ENCODE results near the gene CELF4.
A peak's percentile ranks its signal among the peaks of the same experiment; 100 is the strongest.

The CELF4 gene

GRCh38 chr18:37420315-37420880, 145.2 kb downstream of the CELF4 start:
- Histone ChIP-seq H3K79me2 (ENCODE audit: control insufficient read depth, insufficient read depth, low read length) (no peaks in the 10 kb centered on the region), H2BK5ac (ENCODE audit: low read length) (no peak overlapping the region), H2BK120ac (ENCODE audit: low read depth, low read length) (no peak overlapping the region), H3K79me1 (ENCODE audit: low read length) (no peaks in the 10 kb centered on the region), H3K18ac (ENCODE audit: low read length) (no peak overlapping the region), H2AK5ac (ENCODE audit: low read length) (no peak overlapping the region), H3K4me3 (ENCODE audit: low read length) (no peak overlapping the region), H3K27ac (ENCODE audit: low read depth, low read length) (no peak overlapping the region), H3K27me3 (ENCODE audit: insufficient read depth, low read length, poor library complexity) (no peaks in the 10 kb centered on the region), H4K5ac (ENCODE audit: low read length) (no peak overlapping the region), H3K36me3 (ENCODE audit: control insufficient read depth, insufficient read depth, low read length) (no peaks in the 10 kb centered on the region), H4K8ac (ENCODE audit: low read depth, low read length) (no peak overlapping the region), H2BK15ac (replicated peaks; ENCODE audit: low read depth) (no peak overlapping the region), H3K56ac (ENCODE audit: low read length) (no peak overlapping the region), H3K4me1 (ENCODE audit: control insufficient read depth, low read depth, low read length) (peaks cover 2% of the 10 kb centered on the region), H3K4me2 (ENCODE audit: low read length) (no peak overlapping the region), H3K9ac (ENCODE audit: low read length) (no peak overlapping the region), H3K4ac (ENCODE audit: low read depth, low read length) (no peak overlapping the region), H3K23ac (ENCODE audit: low read length) (no peak overlapping the region)
- peak; percentile 48 for DNase-seq
- no CpG with 5 or more reads among the region's 7 CpGs for WGBS (ENCODE audit: extremely low coverage, insufficient coverage, low lambda C conversion rate)

- Histone ChIP-seq H2BK15ac (replicated peaks; ENCODE audit: low read depth) (no peak overlapping the region), H3K4me2 (ENCODE audit: low read length) (no peak overlapping the region), H3K27ac (ENCODE audit: low read depth, low read length) (no peak overlapping the region), H3K27me3 (ENCODE audit: insufficient read depth, low read length, poor library complexity) (no peaks in the 10 kb centered on the region), H2BK120ac (ENCODE audit: low read depth, low read length) (no peak overlapping the region), H2AK5ac (ENCODE audit: low read length) (no peak overlapping the region), H3K4ac (ENCODE audit: low read depth, low read length) (no peak overlapping the region), H3K4me3 (ENCODE audit: low read length) (no peak overlapping the region), H4K5ac (ENCODE audit: low read length) (no peak overlapping the region), H4K8ac (ENCODE audit: low read depth, low read length) (no peak overlapping the region), H3K4me1 (ENCODE audit: control insufficient read depth, low read depth, low read length) (peaks cover 2% of the 10 kb centered on the region), H3K56ac (ENCODE audit: low read length) (no peak overlapping the region), H2BK5ac (ENCODE audit: low read length) (no peak overlapping the region), H3K79me1 (ENCODE audit: low read length) (no peaks in the 10 kb centered on the region), H3K9ac (ENCODE audit: low read length) (no peak overlapping the region), H3K18ac (ENCODE audit: low read length) (no peak overlapping the region), H3K36me3 (ENCODE audit: control insufficient read depth, insufficient read depth, low read length) (no peaks in the 10 kb centered on the region), H3K23ac (ENCODE audit: low read length) (no peak overlapping the region), H3K79me2 (ENCODE audit: control insufficient read depth, insufficient read depth, low read length) (no peaks in the 10 kb centered on the region)
- DNase-seq: no peak
- no CpG with 5 or more reads among the region's 7 CpGs for WGBS (ENCODE audit: extremely low coverage, insufficient coverage, low lambda C conversion rate)
Observed at GRCh38 chr18:37419866-37420265, 145.7 kb downstream of the CELF4 start.

- Histone ChIP-seq H4K8ac (ENCODE audit: low read depth, low read length) (no peak overlapping the region), H3K79me2 (ENCODE audit: control insufficient read depth, insufficient read depth, low read length) (no peaks in the 10 kb centered on the region), H3K79me1 (ENCODE audit: low read length) (no peaks in the 10 kb centered on the region), H3K56ac (ENCODE audit: low read length) (no peak overlapping the region), H3K4me1 (ENCODE audit: control insufficient read depth, low read depth, low read length) (peaks cover 2% of the 10 kb centered on the region), H3K27me3 (ENCODE audit: insufficient read depth, low read length, poor library complexity) (no peaks in the 10 kb centered on the region), H3K18ac (ENCODE audit: low read length) (no peak overlapping the region), H2BK15ac (replicated peaks; ENCODE audit: low read depth) (no peak overlapping the region), H2BK120ac (ENCODE audit: low read depth, low read length) (no peak overlapping the region), H4K5ac (ENCODE audit: low read length) (no peak overlapping the region), H3K9ac (ENCODE audit: low read length) (no peak overlapping the region), H3K27ac (ENCODE audit: low read depth, low read length) (no peak overlapping the region), H3K4ac (ENCODE audit: low read depth, low read length) (no peak overlapping the region), H2BK5ac (ENCODE audit: low read length) (no peak overlapping the region), H2AK5ac (ENCODE audit: low read length) (no peak overlapping the region), H3K23ac (ENCODE audit: low read length) (no peak overlapping the region), H3K36me3 (ENCODE audit: control insufficient read depth, insufficient read depth, low read length) (no peaks in the 10 kb centered on the region), H3K4me3 (ENCODE audit: low read length) (no peak overlapping the region), H3K4me2 (ENCODE audit: low read length) (no peak overlapping the region)
- peak; percentile 52 for DNase-seq
- no CpG with 5 or more reads among the region's 7 CpGs for WGBS (ENCODE audit: extremely low coverage, insufficient coverage, low lambda C conversion rate)
Observed at GRCh38 chr18:37419315-37419714, 146.3 kb downstream of the CELF4 start.

GRCh38 chr18:37414816-37415215, 150.8 kb downstream of the CELF4 start:
- no peaks in the 10 kb centered on the region for H3K4me1 ChIP-seq (ENCODE audit: control insufficient read depth, low read depth, low read length)

GRCh38 chr18:37412829-37413228, 152.8 kb downstream of the CELF4 start:
- H3K27ac ChIP-seq (ENCODE audit: low read depth, low read length): no peak overlapping the region
- H3K18ac ChIP-seq (ENCODE audit: low read length): no peak overlapping the region
- H2BK5ac ChIP-seq (ENCODE audit: low read length): no peak overlapping the region
- H3K4me3 ChIP-seq (ENCODE audit: low read length): no peak overlapping the region
- WGBS (ENCODE audit: extremely low coverage, insufficient coverage, low lambda C conversion rate): no CpG with 5 or more reads among the region's 8 CpGs
- H3K79me1 ChIP-seq (ENCODE audit: low read length): no peaks in the 10 kb centered on the region
- DNase-seq: no peak
- H2BK15ac ChIP-seq (replicated peaks; ENCODE audit: low read depth): no peak overlapping the region
- H3K36me3 ChIP-seq (ENCODE audit: control insufficient read depth, insufficient read depth, low read length): no peaks in the 10 kb centered on the region
- H4K8ac ChIP-seq (ENCODE audit: low read depth, low read length): no peak overlapping the region
- H3K56ac ChIP-seq (ENCODE audit: low read length): no peak overlapping the region
- H3K4me1 ChIP-seq (ENCODE audit: control insufficient read depth, low read depth, low read length): no peaks in the 10 kb centered on the region
- H3K4ac ChIP-seq (ENCODE audit: low read depth, low read length): no peak overlapping the region
- H4K5ac ChIP-seq (ENCODE audit: low read length): no peak overlapping the region
- H3K9ac ChIP-seq (ENCODE audit: low read length): no peak overlapping the region
- H2BK120ac ChIP-seq (ENCODE audit: low read depth, low read length): no peak overlapping the region
- H3K4me2 ChIP-seq (ENCODE audit: low read length): no peak overlapping the region
- no peaks in the 10 kb centered on the region for H3K79me2 ChIP-seq (ENCODE audit: control insufficient read depth, insufficient read depth, low read length)
- H3K27me3 ChIP-seq (ENCODE audit: insufficient read depth, low read length, poor library complexity): no peaks in the 10 kb centered on the region
- H3K23ac ChIP-seq (ENCODE audit: low read length): no peak overlapping the region
- no peak overlapping the region for H2AK5ac ChIP-seq (ENCODE audit: low read length)

More at GRCh38 chr18:37414816-37415215, 150.8 kb downstream of the CELF4 start:
- no peak overlapping the region for H4K8ac ChIP-seq (ENCODE audit: low read depth, low read length)
- H3K18ac ChIP-seq (ENCODE audit: low read length): no peak overlapping the region
- H2BK5ac ChIP-seq (ENCODE audit: low read length): no peak overlapping the region
- no peak overlapping the region for H3K4me2 ChIP-seq (ENCODE audit: low read length)
- no peak overlapping the region for H3K4me3 ChIP-seq (ENCODE audit: low read length)
- H2BK120ac ChIP-seq (ENCODE audit: low read depth, low read length): no peak overlapping the region
- H3K27ac ChIP-seq (ENCODE audit: low read depth, low read length): no peak overlapping the region
- H4K5ac ChIP-seq (ENCODE audit: low read length): no peak overlapping the region
- no peak overlapping the region for H2BK15ac ChIP-seq (replicated peaks; ENCODE audit: low read depth)
- H3K4ac ChIP-seq (ENCODE audit: low read depth, low read length): no peak overlapping the region
- no peak overlapping the region for H3K56ac ChIP-seq (ENCODE audit: low read length)
- no peak for DNase-seq
- H3K9ac ChIP-seq (ENCODE audit: low read length): no peak overlapping the region
- no peak overlapping the region for H2AK5ac ChIP-seq (ENCODE audit: low read length)
- no CpG with 5 or more reads among the region's 1 CpG for WGBS (ENCODE audit: extremely low coverage, insufficient coverage, low lambda C conversion rate)
- H3K27me3 ChIP-seq (ENCODE audit: insufficient read depth, low read length, poor library complexity): no peaks in the 10 kb centered on the region
- no peak overlapping the region for H3K23ac ChIP-seq (ENCODE audit: low read length)
- H3K79me1 ChIP-seq (ENCODE audit: low read length): no peaks in the 10 kb centered on the region
- H3K36me3 ChIP-seq (ENCODE audit: control insufficient read depth, insufficient read depth, low read length): no peaks in the 10 kb centered on the region
- H3K79me2 ChIP-seq (ENCODE audit: control insufficient read depth, insufficient read depth, low read length): no peaks in the 10 kb centered on the region

GRCh38 chr18:37412333-37412732, 153.3 kb downstream of the CELF4 start:
- Histone ChIP-seq H3K9ac (ENCODE audit: low read length) (no peak overlapping the region), H3K4me2 (ENCODE audit: low read length) (no peak overlapping the region), H4K8ac (ENCODE audit: low read depth, low read length) (no peak overlapping the region), H3K56ac (ENCODE audit: low read length) (no peak overlapping the region), H3K18ac (ENCODE audit: low read length) (no peak overlapping the region), H2AK5ac (ENCODE audit: low read length) (no peak overlapping the region), H3K79me2 (ENCODE audit: control insufficient read depth, insufficient read depth, low read length) (no peaks in the 10 kb centered on the region), H2BK15ac (replicated peaks; ENCODE audit: low read depth) (no peak overlapping the region), H3K4me3 (ENCODE audit: low read length) (no peak overlapping the region), H3K4ac (ENCODE audit: low read depth, low read length) (no peak overlapping the region), H2BK5ac (ENCODE audit: low read length) (no peak overlapping the region), H3K79me1 (ENCODE audit: low read length) (no peaks in the 10 kb centered on the region), H3K27ac (ENCODE audit: low read depth, low read length) (no peak overlapping the region), H2BK120ac (ENCODE audit: low read depth, low read length) (no peak overlapping the region), H4K5ac (ENCODE audit: low read length) (no peak overlapping the region), H3K4me1 (ENCODE audit: control insufficient read depth, low read depth, low read length) (no peaks in the 10 kb centered on the region), H3K36me3 (ENCODE audit: control insufficient read depth, insufficient read depth, low read length) (no peaks in the 10 kb centered on the region), H3K27me3 (ENCODE audit: insufficient read depth, low read length, poor library complexity) (no peaks in the 10 kb centered on the region), H3K23ac (ENCODE audit: low read length) (no peak overlapping the region)
- no peak for DNase-seq
- no CpG with 5 or more reads among the region's 3 CpGs for WGBS (ENCODE audit: extremely low coverage, insufficient coverage, low lambda C conversion rate)
